Measurements from ENCODE around the gene ASCL4.

Gene ASCL4

GRCh38 chr12:107759410-107759809 is 15.1 kb upstream of the ASCL4 start:
- H3K27ac ChIP-seq (ENCODE audit: low read depth, low read length): peak overlapping the region; percentile 68
- peaks cover 38% of the 10 kb centered on the region for H3K36me3 ChIP-seq (ENCODE audit: control insufficient read depth, insufficient read depth, low read length)
- no peaks in the 10 kb centered on the region for H3K27me3 ChIP-seq (ENCODE audit: control insufficient read depth, insufficient read depth, low read length)
- H3K4me3 ChIP-seq (ENCODE audit: low read depth, low read length): peak overlapping the region; percentile 67
- no peaks in the 10 kb centered on the region for H3K9me3 ChIP-seq (ENCODE audit: control insufficient read depth, insufficient read depth, low read length)
- peaks cover 14% of the 10 kb centered on the region for H3K4me1 ChIP-seq (ENCODE audit: control insufficient read depth, insufficient read depth, low read length)
- 0 out of 2 replicates have a peak overlapping the region, but pooled peaks have one; percentile 77 for H3K9ac ChIP-seq (ENCODE audit: low read depth, low read length)

GRCh38 chr12:107760207-107760808 is 14.2 kb upstream of the ASCL4 start:
- Histone ChIP-seq H3K4me3 (ENCODE audit: low read depth, low read length) (peak overlapping the region; percentile 67), H3K4me1 (ENCODE audit: control insufficient read depth, insufficient read depth, low read length) (peaks cover 14% of the 10 kb centered on the region), H3K9me3 (ENCODE audit: control insufficient read depth, insufficient read depth, low read length) (no peaks in the 10 kb centered on the region), H3K27ac (ENCODE audit: low read depth, low read length) (peak overlapping the region; percentile 68), H3K9ac (ENCODE audit: low read depth, low read length) (peak overlapping the region; percentile 77), H3K27me3 (ENCODE audit: control insufficient read depth, insufficient read depth, low read length) (no peaks in the 10 kb centered on the region), H3K36me3 (ENCODE audit: control insufficient read depth, insufficient read depth, low read length) (peaks cover 30% of the 10 kb centered on the region)

GRCh38 chr12:107760809-107761501 is 13.5 kb upstream of the ASCL4 start, which contains the start of gene PRDM4:
TSS of gene PRDM4 (minus strand) at chr12:107761137. CDS start at chr12:107760515, 622 bp downstream.
- Histone ChIP-seq H3K9ac (ENCODE audit: low read depth, low read length) (peak within 1 kb of the TSS; percentile 77), H3K27ac (ENCODE audit: low read depth, low read length) (peak within 1 kb of the TSS; percentile 68), H3K27me3 (ENCODE audit: control insufficient read depth, insufficient read depth, low read length) (no peaks in the 10 kb centered on the region), H3K4me3 (ENCODE audit: low read depth, low read length) (peak within 1 kb of the TSS; percentile 67), H3K9me3 (ENCODE audit: control insufficient read depth, insufficient read depth, low read length) (no peaks in the 10 kb centered on the region), H3K4me1 (ENCODE audit: control insufficient read depth, insufficient read depth, low read length) (peaks cover 14% of the 10 kb centered on the region), H3K36me3 (ENCODE audit: control insufficient read depth, insufficient read depth, low read length) (peaks cover 23% of the 10 kb centered on the region)

GRCh38 chr12:107761502-107761904 is 13.0 kb upstream of the ASCL4 start:
- Histone ChIP-seq H3K4me3 (ENCODE audit: low read depth, low read length) (peak overlapping the region; percentile 67), H3K9ac (ENCODE audit: low read depth, low read length) (no peak overlapping the region), H3K4me1 (ENCODE audit: control insufficient read depth, insufficient read depth, low read length) (peaks cover 14% of the 10 kb centered on the region), H3K9me3 (ENCODE audit: control insufficient read depth, insufficient read depth, low read length) (no peaks in the 10 kb centered on the region), H3K27ac (ENCODE audit: low read depth, low read length) (no peak overlapping the region), H3K27me3 (ENCODE audit: control insufficient read depth, insufficient read depth, low read length) (no peaks in the 10 kb centered on the region), H3K36me3 (ENCODE audit: control insufficient read depth, insufficient read depth, low read length) (peaks cover 18% of the 10 kb centered on the region)

- no peak overlapping the region for H3K4me3 ChIP-seq (ENCODE audit: low read depth, low read length)
- H3K27me3 ChIP-seq (ENCODE audit: control insufficient read depth, insufficient read depth, low read length): no peaks in the 10 kb centered on the region
- no peak overlapping the region for H3K27ac ChIP-seq (ENCODE audit: low read depth, low read length)
- H3K9me3 ChIP-seq (ENCODE audit: control insufficient read depth, insufficient read depth, low read length): no peaks in the 10 kb centered on the region
- H3K9ac ChIP-seq (ENCODE audit: low read depth, low read length): no peak overlapping the region
- H3K36me3 ChIP-seq (ENCODE audit: control insufficient read depth, insufficient read depth, low read length): peaks cover 5% of the 10 kb centered on the region
- peaks cover 14% of the 10 kb centered on the region for H3K4me1 ChIP-seq (ENCODE audit: control insufficient read depth, insufficient read depth, low read length)
These were observed 11.6 kb upstream of the ASCL4 start for GRCh38 chr12:107762874-107763273.

- no peak overlapping the region for H3K4me3 ChIP-seq (ENCODE audit: low read depth, low read length)
- peaks cover 7% of the 10 kb centered on the region; the same call in 1 of the 2 replicates for H3K4me1 ChIP-seq (ENCODE audit: control insufficient read depth, insufficient read depth, low read length)
- H3K27ac ChIP-seq (ENCODE audit: low read depth, low read length): no peak overlapping the region
- no peaks in the 10 kb centered on the region for H3K9me3 ChIP-seq (ENCODE audit: control insufficient read depth, insufficient read depth, low read length)
- no peaks in the 10 kb centered on the region for H3K36me3 ChIP-seq (ENCODE audit: control insufficient read depth, insufficient read depth, low read length)
- H3K9ac ChIP-seq (ENCODE audit: low read depth, low read length): no peak overlapping the region
- no peaks in the 10 kb centered on the region for H3K27me3 ChIP-seq (ENCODE audit: control insufficient read depth, insufficient read depth, low read length)
These were observed 9.9 kb upstream of the ASCL4 start for GRCh38 chr12:107764626-107765025.

- no peaks in the 10 kb centered on the region for H3K9me3 ChIP-seq (ENCODE audit: control insufficient read depth, insufficient read depth, low read length)
- H3K36me3 ChIP-seq (ENCODE audit: control insufficient read depth, insufficient read depth, low read length): no peaks in the 10 kb centered on the region
- H3K27ac ChIP-seq (ENCODE audit: low read depth, low read length): no peak overlapping the region
- no peaks in the 10 kb centered on the region for H3K27me3 ChIP-seq (ENCODE audit: control insufficient read depth, insufficient read depth, low read length)
- no peak overlapping the region for H3K4me3 ChIP-seq (ENCODE audit: low read depth, low read length)
- no peaks in the 10 kb centered on the region for H3K4me1 ChIP-seq (ENCODE audit: control insufficient read depth, insufficient read depth, low read length)
- no peak overlapping the region for H3K9ac ChIP-seq (ENCODE audit: low read depth, low read length)
These were observed 9.2 kb upstream of the ASCL4 start for GRCh38 chr12:107765316-107765715.

GRCh38 chr12:107767466-107767865 is 7.0 kb upstream of the ASCL4 start:
- 0 out of 2 replicates have a peak, but pooled peaks cover 3% of the 10 kb centered on the region for H3K27me3 ChIP-seq (ENCODE audit: control insufficient read depth, insufficient read depth, low read length)

GRCh38 chr12:107775093-107775721 is 703 bp downstream of the ASCL4 start:
- Histone ChIP-seq H3K27ac (ENCODE audit: low read depth, low read length) (no peak overlapping the region), H3K9me3 (ENCODE audit: control insufficient read depth, insufficient read depth, low read length) (no peaks in the 10 kb centered on the region), H3K36me3 (ENCODE audit: control insufficient read depth, insufficient read depth, low read length) (no peaks in the 10 kb centered on the region), H3K4me1 (ENCODE audit: control insufficient read depth, insufficient read depth, low read length) (peaks cover 6% of the 10 kb centered on the region), H3K9ac (ENCODE audit: low read depth, low read length) (no peak overlapping the region), H3K27me3 (ENCODE audit: control insufficient read depth, insufficient read depth, low read length) (peaks cover 64% of the 10 kb centered on the region), H3K4me3 (ENCODE audit: low read depth, low read length) (peak overlapping the region; percentile 67)

More at GRCh38 chr12:107767466-107767865, 7.0 kb upstream of the ASCL4 start:
- Histone ChIP-seq H3K9ac (ENCODE audit: low read depth, low read length) (no peak overlapping the region), H3K9me3 (ENCODE audit: control insufficient read depth, insufficient read depth, low read length) (no peaks in the 10 kb centered on the region), H3K4me1 (ENCODE audit: control insufficient read depth, insufficient read depth, low read length) (no peaks in the 10 kb centered on the region), H3K4me3 (ENCODE audit: low read depth, low read length) (no peak overlapping the region), H3K27ac (ENCODE audit: low read depth, low read length) (no peak overlapping the region), H3K36me3 (ENCODE audit: control insufficient read depth, insufficient read depth, low read length) (no peaks in the 10 kb centered on the region)

GRCh38 chr12:107776171-107776570 is 1.7 kb downstream of the ASCL4 start:
- H3K36me3 ChIP-seq (ENCODE audit: control insufficient read depth, insufficient read depth, low read length): no peaks in the 10 kb centered on the region
- no peak overlapping the region for H3K4me3 ChIP-seq (ENCODE audit: low read depth, low read length)
- H3K27ac ChIP-seq (ENCODE audit: low read depth, low read length): no peak overlapping the region
- peaks cover 6% of the 10 kb centered on the region for H3K4me1 ChIP-seq (ENCODE audit: control insufficient read depth, insufficient read depth, low read length)
- H3K9me3 ChIP-seq (ENCODE audit: control insufficient read depth, insufficient read depth, low read length): no peaks in the 10 kb centered on the region
- no peak overlapping the region for H3K9ac ChIP-seq (ENCODE audit: low read depth, low read length)
- peaks cover 61% of the 10 kb centered on the region for H3K27me3 ChIP-seq (ENCODE audit: control insufficient read depth, insufficient read depth, low read length)
